HG03039 (cell line): ENCODE data around the gene TAAR9.

Source experiments
- ATAC-seq: cut with Tn5 transposase; IDR thresholded peaks from one replicate; pipeline ENCODE4 v1.9.1; 2021; ENCODE audit warnings: mild to moderate bottlenecking, moderate library complexity; ENCODE audit not compliant: unreplicated experiment

TAAR9 gene

DNA sequence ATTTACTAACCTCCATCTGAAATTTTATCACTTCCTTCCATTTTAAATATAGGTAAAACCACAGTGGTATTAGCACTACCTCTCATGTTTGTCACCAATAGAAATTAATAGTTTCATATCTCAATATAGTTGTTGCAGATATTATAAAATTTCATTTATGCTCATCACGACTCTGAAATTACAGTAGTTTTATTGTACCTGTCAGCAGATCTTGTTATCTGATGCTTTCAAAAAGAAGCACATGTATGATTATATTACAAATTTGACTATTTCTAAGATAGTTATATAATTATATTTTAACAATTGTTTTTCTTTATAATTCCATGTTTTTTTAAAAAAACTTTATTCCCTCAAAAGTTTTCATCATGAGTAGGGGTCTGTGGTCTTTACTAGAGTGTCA lies 46.6 kb downstream of the TAAR9 start:
- no peak for ATAC-seq

DNA sequence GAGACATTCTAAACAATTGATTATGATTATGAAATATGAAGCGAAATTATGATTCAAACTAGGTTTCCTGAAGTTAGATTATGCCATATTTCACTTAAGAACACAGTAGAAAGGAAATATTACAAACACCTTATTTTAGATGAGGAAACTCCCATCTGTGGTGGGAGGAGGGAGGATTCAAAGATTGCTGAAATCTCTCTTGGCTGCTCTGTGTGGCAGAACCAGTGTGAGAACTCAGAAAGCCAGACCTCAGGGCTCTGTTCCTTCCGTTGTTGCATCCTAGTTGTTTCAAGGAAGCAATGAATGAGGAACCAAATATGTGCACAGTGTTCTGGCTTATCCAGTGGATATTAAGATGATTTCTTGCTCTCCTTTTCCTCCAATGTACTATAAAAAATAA lies 49.3 kb downstream of the TAAR9 start:
- no peak for ATAC-seq
